ENCODE results near the gene UBAP2L.

Gene UBAP2L

GRCh38 chr1:154176337-154176736 is 44.4 kb upstream of the UBAP2L start:
- no peak overlapping the region for H2AFZ ChIP-seq (ENCODE audit: low read depth, low read length)
- 60% methylated on average over 2 of the region's 2 CpGs for WGBS
- H3K4me3 ChIP-seq (ENCODE audit: insufficient read depth in 1 of 2, low read depth in 1 of 2, low read length in 2 of 2) = no peak overlapping the region
- H3K27ac ChIP-seq (ENCODE audit: low read length, poor library complexity, severe bottlenecking) = no peak overlapping the region
- H3K27me3 ChIP-seq (ENCODE audit: control insufficient read depth in 1 of 2, insufficient read depth in 1 of 2, low read length in 2 of 2) = no peaks in the 10 kb centered on the region
- no peak overlapping the region for H3K4ac ChIP-seq (ENCODE audit: low read depth in 1 of 2, low read length in 2 of 2)
- peak; percentile 83 for DNase-seq
- H4K91ac ChIP-seq (ENCODE audit: low read length) = no peak overlapping the region
- H2BK15ac ChIP-seq (ENCODE audit: low read depth, poor library complexity, severe bottlenecking) = no peak overlapping the region
- H3K79me1 ChIP-seq (replicated peaks; ENCODE audit: low read length, poor library complexity, severe bottlenecking) = peaks cover 3% of the 10 kb centered on the region
- no peak overlapping the region for H3K9ac ChIP-seq (ENCODE audit: low read length)
- H3K18ac ChIP-seq (ENCODE audit: low read depth in 1 of 2, low read length in 2 of 2) = no peak overlapping the region
- no peak overlapping the region for H2BK120ac ChIP-seq (ENCODE audit: low read depth, low read length)
- H3K4me2 ChIP-seq (ENCODE audit: low read length, poor library complexity, severe bottlenecking) = no peak overlapping the region
- no peak overlapping the region for H2BK12ac ChIP-seq (ENCODE audit: low read length in 2 of 2)
- no peak overlapping the region for H2AK5ac ChIP-seq (ENCODE audit: low read length, severe bottlenecking)
- H3K23ac ChIP-seq (ENCODE audit: low read length in 2 of 2) = no peak overlapping the region
- peaks cover 18% of the 10 kb centered on the region for H3K4me1 ChIP-seq (ENCODE audit: control insufficient read depth, insufficient read depth, low read depth, low read length)
- H3K36me3 ChIP-seq (ENCODE audit: control insufficient read depth in 1 of 2, insufficient read depth in 2 of 2, low read depth in 1 of 2, low read length in 2 of 2) = peaks cover 34 to 49% of the 10 kb centered on the region in 2 experiments
- no peak overlapping the region for H4K8ac ChIP-seq (ENCODE audit: low read length)
- H3K9me3 ChIP-seq (ENCODE audit: control insufficient read depth, low read length) = no peaks in the 10 kb centered on the region
- no peak overlapping the region for H2BK5ac ChIP-seq (ENCODE audit: low read depth, low read length, poor library complexity, severe bottlenecking)
- no peak overlapping the region for H3K14ac ChIP-seq (ENCODE audit: low read length in 2 of 2)

GRCh38 chr1:154178013-154178412 is 42.7 kb upstream of the UBAP2L start:
- H4K8ac ChIP-seq (ENCODE audit: low read length) = no peak overlapping the region
- 100% methylated on average over 1 of the region's 2 CpGs for WGBS
- H3K9ac ChIP-seq (ENCODE audit: low read length) = peak overlapping the region; percentile 10

GRCh38 chr1:154178911-154179811 is 41.6 kb upstream of the UBAP2L start:
- no peak overlapping the region for H2BK120ac ChIP-seq (ENCODE audit: low read depth, low read length)
- H3K18ac ChIP-seq (ENCODE audit: low read depth in 1 of 2, low read length in 2 of 2) = no peak overlapping the region
- H3K9ac ChIP-seq (ENCODE audit: low read length) = peak overlapping the region; percentile 20
- WGBS = 93% methylated on average over 9 of the region's 10 CpGs
- H3K9me3 ChIP-seq (ENCODE audit: control insufficient read depth, low read length) = no peaks in the 10 kb centered on the region
- peak; percentile 24 for DNase-seq
- no peak overlapping the region for H3K14ac ChIP-seq (ENCODE audit: low read length in 2 of 2)
- H3K79me1 ChIP-seq (replicated peaks; ENCODE audit: low read length, poor library complexity, severe bottlenecking) = no peaks in the 10 kb centered on the region
- no peak overlapping the region for H2AFZ ChIP-seq (ENCODE audit: low read depth, low read length)
- no peak overlapping the region for H3K23ac ChIP-seq (ENCODE audit: low read length in 2 of 2)
- peaks cover 21 to 29% of the 10 kb centered on the region in 2 experiments for H3K36me3 ChIP-seq (ENCODE audit: control insufficient read depth in 1 of 2, insufficient read depth in 2 of 2, low read depth in 1 of 2, low read length in 2 of 2)
- H3K4me3 ChIP-seq (ENCODE audit: insufficient read depth in 1 of 2, low read depth in 1 of 2, low read length in 2 of 2) = peak overlapping the region in 1 of 2 experiments; percentile 66
- H3K4me1 ChIP-seq (ENCODE audit: control insufficient read depth, insufficient read depth, low read depth, low read length) = peaks cover 20% of the 10 kb centered on the region
- H2BK5ac ChIP-seq (ENCODE audit: low read depth, low read length, poor library complexity, severe bottlenecking) = no peak overlapping the region
- no peak overlapping the region for H3K4ac ChIP-seq (ENCODE audit: low read depth in 1 of 2, low read length in 2 of 2)
- H2BK12ac ChIP-seq (ENCODE audit: low read length in 2 of 2) = no peak overlapping the region
- no peak overlapping the region for H2BK15ac ChIP-seq (ENCODE audit: low read depth, poor library complexity, severe bottlenecking)
- no peak overlapping the region for H4K91ac ChIP-seq (ENCODE audit: low read length)
- H3K27me3 ChIP-seq (ENCODE audit: control insufficient read depth in 1 of 2, insufficient read depth in 1 of 2, low read length in 2 of 2) = no peaks in the 10 kb centered on the region
- no peak overlapping the region for H3K4me2 ChIP-seq (ENCODE audit: low read length, poor library complexity, severe bottlenecking)
- no peak overlapping the region for H4K8ac ChIP-seq (ENCODE audit: low read length)
- peak overlapping the region; percentile 16 for H2AK5ac ChIP-seq (ENCODE audit: low read length, severe bottlenecking)
- no peak overlapping the region for H3K27ac ChIP-seq (ENCODE audit: low read length, poor library complexity, severe bottlenecking)

More at GRCh38 chr1:154178013-154178412, 42.7 kb upstream of the UBAP2L start:
- Histone ChIP-seq H2BK12ac (ENCODE audit: low read length in 2 of 2) (no peak overlapping the region), H4K91ac (ENCODE audit: low read length) (no peak overlapping the region), H3K4ac (ENCODE audit: low read depth in 1 of 2, low read length in 2 of 2) (no peak overlapping the region), H2AK5ac (ENCODE audit: low read length, severe bottlenecking) (no peak overlapping the region), H3K4me3 (ENCODE audit: insufficient read depth in 1 of 2, low read depth in 1 of 2, low read length in 2 of 2) (peak overlapping the region in 1 of 2 experiments; percentile 66), H2BK120ac (ENCODE audit: low read depth, low read length) (no peak overlapping the region), H2BK15ac (ENCODE audit: low read depth, poor library complexity, severe bottlenecking) (no peak overlapping the region), H2AFZ (ENCODE audit: low read depth, low read length) (no peak overlapping the region), H3K36me3 (ENCODE audit: control insufficient read depth in 1 of 2, insufficient read depth in 2 of 2, low read depth in 1 of 2, low read length in 2 of 2) (peaks cover 25 to 32% of the 10 kb centered on the region in 2 experiments), H3K18ac (ENCODE audit: low read depth in 1 of 2, low read length in 2 of 2) (no peak overlapping the region), H3K27ac (ENCODE audit: low read length, poor library complexity, severe bottlenecking) (no peak overlapping the region), H3K4me1 (ENCODE audit: control insufficient read depth, insufficient read depth, low read depth, low read length) (peaks cover 18% of the 10 kb centered on the region), H3K4me2 (ENCODE audit: low read length, poor library complexity, severe bottlenecking) (no peak overlapping the region), H3K9me3 (ENCODE audit: control insufficient read depth, low read length) (no peaks in the 10 kb centered on the region), H3K14ac (ENCODE audit: low read length in 2 of 2) (no peak overlapping the region), H3K79me1 (replicated peaks; ENCODE audit: low read length, poor library complexity, severe bottlenecking) (no peaks in the 10 kb centered on the region), H3K27me3 (ENCODE audit: control insufficient read depth in 1 of 2, insufficient read depth in 1 of 2, low read length in 2 of 2) (no peaks in the 10 kb centered on the region), H3K23ac (ENCODE audit: low read length in 2 of 2) (no peak overlapping the region), H2BK5ac (ENCODE audit: low read depth, low read length, poor library complexity, severe bottlenecking) (no peak overlapping the region)
- DNase-seq = no peak

- H3K36me3 ChIP-seq (ENCODE audit: control insufficient read depth in 1 of 2, insufficient read depth in 2 of 2, low read depth in 1 of 2, low read length in 2 of 2) = peaks cover 15 to 23% of the 10 kb centered on the region in 2 experiments
- WGBS = 91% methylated on average over 3 of the region's 3 CpGs
- H3K4me1 ChIP-seq (ENCODE audit: control insufficient read depth, insufficient read depth, low read depth, low read length) = peaks cover 20% of the 10 kb centered on the region
- H3K23ac ChIP-seq (ENCODE audit: low read length in 2 of 2) = no peak overlapping the region
- no peak overlapping the region for H2AFZ ChIP-seq (ENCODE audit: low read depth, low read length)
- H3K9ac ChIP-seq (ENCODE audit: low read length) = peak overlapping the region; percentile 17
- H4K8ac ChIP-seq (ENCODE audit: low read length) = no peak overlapping the region
- no peaks in the 10 kb centered on the region for H3K79me1 ChIP-seq (replicated peaks; ENCODE audit: low read length, poor library complexity, severe bottlenecking)
- no peak overlapping the region for H2BK12ac ChIP-seq (ENCODE audit: low read length in 2 of 2)
- no peak overlapping the region for H3K27ac ChIP-seq (ENCODE audit: low read length, poor library complexity, severe bottlenecking)
- no peak overlapping the region for H2BK5ac ChIP-seq (ENCODE audit: low read depth, low read length, poor library complexity, severe bottlenecking)
- no peaks in the 10 kb centered on the region for H3K27me3 ChIP-seq (ENCODE audit: control insufficient read depth in 1 of 2, insufficient read depth in 1 of 2, low read length in 2 of 2)
- no peak overlapping the region for H2BK120ac ChIP-seq (ENCODE audit: low read depth, low read length)
- no peak for DNase-seq
- H3K9me3 ChIP-seq (ENCODE audit: control insufficient read depth, low read length) = no peaks in the 10 kb centered on the region
- H3K4me3 ChIP-seq (ENCODE audit: insufficient read depth in 1 of 2, low read depth in 1 of 2, low read length in 2 of 2) = peak overlapping the region in 1 of 2 experiments; percentile 66
- no peak overlapping the region for H3K4ac ChIP-seq (ENCODE audit: low read depth in 1 of 2, low read length in 2 of 2)
- H3K18ac ChIP-seq (ENCODE audit: low read depth in 1 of 2, low read length in 2 of 2) = no peak overlapping the region
- H3K14ac ChIP-seq (ENCODE audit: low read length in 2 of 2) = no peak overlapping the region
- H4K91ac ChIP-seq (ENCODE audit: low read length) = no peak overlapping the region
- no peak overlapping the region for H2AK5ac ChIP-seq (ENCODE audit: low read length, severe bottlenecking)
- no peak overlapping the region for H2BK15ac ChIP-seq (ENCODE audit: low read depth, poor library complexity, severe bottlenecking)
- no peak overlapping the region for H3K4me2 ChIP-seq (ENCODE audit: low read length, poor library complexity, severe bottlenecking)
Observed at GRCh38 chr1:154179946-154180687, 40.6 kb upstream of the UBAP2L start.
